K562 (cell line): ENCODE results near the gene ERAP2. TPM values are rescaled to one million over a fixed set of nuclear protein-coding genes. Genes with fewer than 3 reads are reported as not detected.

Source experiments
- ATAC-seq: fragments of 200-7000 bp; cut with Tn5 transposase; 3 replicates; pipeline ENCODE4 v1.9.1; 2020; ENCODE audit warnings: moderate library complexity
- BruUV-seq: library from RNA; stranded (reverse); fragments of 400-500 nt; replicated peaks from 2 replicates; lab custom pipeline; 2021; lab: Mats Ljungman, UMichigan
- CTCF ChIA-PET: fragments of 300-600 bp; formaldehyde crosslinking; extraction: SDS; loops from one replicate; lab custom pipeline; 2021; ENCODE audit warnings: low intra/inter-chr PET ratio; lab: Yijun Ruan, JAX
- POLR2A ChIA-PET: fragments of 300-600, 350-650 bp; sonication (Branson Sonifier 250); formaldehyde crosslinking; extraction: SDS; loops from one replicate; lab custom pipeline; 2021; ENCODE audit warnings: antibody characterized with exemption, inconsistent platforms; lab: Yijun Ruan, JAX
- DNase-seq, 4 experiments: peaks; one replicate each; pipeline versions ENCODE4 v3.0.0 to v3.0.0-alpha.2; 2011 to 2018; ENCODE audit warnings: low spot score in 3 of 4, mixed read lengths in 3 of 4; ENCODE audit errors: extremely low read depth in 1 of 4
- FAIRE-seq: peaks from 2 replicates; lab custom pipeline; 2011; peaks lifted over from hg19 to GRCh38; lab: Jason Lieb, UNC
- H2AFZ ChIP-seq: 2 replicates; pipeline ENCODE4 v1.6.0; 2011; ENCODE audit warnings: low read depth, low read length, control low read depth, inconsistent platforms
- H3K27ac ChIP-seq: fragments of 200-600 bp; 3 replicates; pipeline ENCODE4 v1.8.0; 2011; ENCODE audit warnings: low read depth, mild to moderate bottlenecking, control low read depth, inconsistent platforms, low read length, moderate library complexity, mixed read lengths; ENCODE audit errors: extremely low read depth
- H3K27me3 ChIP-seq, 2 experiments: fragments of 300-600 bp in 1 of 2; 2 replicates in 1 of 2; 3 replicates in 1 of 2; pipeline versions ENCODE4 v1.6.0 to v1.8.0; 2011; ENCODE audit warnings: inconsistent platforms in 2 of 2, low read length in 2 of 2, mild to moderate bottlenecking in 1 of 2, mixed read lengths in 1 of 2, moderate library complexity in 1 of 2; ENCODE audit not compliant: control insufficient read depth in 2 of 2, insufficient read depth in 2 of 2
- H3K36me3 ChIP-seq: fragments of 300-600 bp; 3 replicates; pipeline ENCODE4 v1.8.0; 2011; ENCODE audit warnings: mild to moderate bottlenecking, low read length, inconsistent platforms; ENCODE audit not compliant: control insufficient read depth, insufficient read depth
- H3K4me1 ChIP-seq, 2 experiments: fragments of 200-600 bp in 1 of 2; replicated peaks in 1 of 2; 2 replicates in 1 of 2; 3 replicates in 1 of 2; pipeline versions ENCODE4 v1.5.1 to v1.8.0; 2011; ENCODE audit warnings: inconsistent platforms in 2 of 2, low read length in 2 of 2, mild to moderate bottlenecking in 1 of 2, mixed read lengths in 1 of 2, moderate library complexity in 1 of 2; ENCODE audit not compliant: control insufficient read depth in 2 of 2, insufficient read depth in 2 of 2
- H3K4me2 ChIP-seq: 2 replicates; pipeline ENCODE4 v1.6.1; 2011; ENCODE audit warnings: low read length, control low read depth, inconsistent platforms, mixed read lengths; ENCODE audit not compliant: insufficient read depth
- H3K4me3 ChIP-seq: fragments of 200-600 bp; sonication (generic), shearing (Covaris generic); 2 replicates; pipeline ENCODE4 v1.5.1; 2016; ENCODE audit warnings: control low read depth, inconsistent platforms
- H3K79me2 ChIP-seq: fragments of 200-600 bp; 3 replicates; pipeline ENCODE4 v1.8.0; 2011; ENCODE audit warnings: low read length, inconsistent platforms; ENCODE audit not compliant: control insufficient read depth, insufficient read depth
- H3K9ac ChIP-seq, 2 experiments: 2 replicates each; pipeline versions ENCODE4 v1.6.0 to v1.6.1; 2011; ENCODE audit warnings: low read depth in 2 of 2, low read length in 2 of 2, control low read depth in 1 of 2, inconsistent platforms in 1 of 2, mild to moderate bottlenecking in 1 of 2, mixed read lengths in 1 of 2; ENCODE audit not compliant: insufficient read depth in 1 of 2
- H3K9me1 ChIP-seq: one replicate; pipeline ENCODE4 v1.6.0; 2011; ENCODE audit warnings: inconsistent platforms, mild to moderate bottlenecking, low read length, moderate library complexity; ENCODE audit not compliant: control insufficient read depth, insufficient read depth
- H3K9me3 ChIP-seq: replicated peaks from 2 replicates; pipeline ENCODE4 v1.5.1; 2011; ENCODE audit warnings: low read depth, low read length, inconsistent platforms; ENCODE audit not compliant: control insufficient read depth, insufficient read depth
- H4K20me1 ChIP-seq: replicated peaks from 2 replicates; pipeline ENCODE4 v1.6.1; 2011; ENCODE audit warnings: low read length, inconsistent platforms, mixed read lengths; ENCODE audit not compliant: control insufficient read depth, insufficient read depth
- ATF7 ChIP-seq: fragments of 450-650 bp; IDR thresholded peaks from 2 replicates; pipeline ENCODE4 v1.7.1; 2014; ENCODE audit warnings: mild to moderate bottlenecking, moderate library complexity
- BRF2 ChIP-seq: IDR thresholded peaks from 3 replicates; pipeline ENCODE4 v1.6.1; 2011; ENCODE audit warnings: borderline replicate concordance, mild to moderate bottlenecking; ENCODE audit not compliant: insufficient read length, insufficient read depth
- CHD1 ChIP-seq: fragments of 200-600 bp; sonication (generic); IDR thresholded peaks from one replicate; pipeline ENCODE4 v1.6.1; 2012; ENCODE audit warnings: mild to moderate bottlenecking, moderate library complexity, low read length, inconsistent platforms
- FUS ChIP-seq: fragments of 200-400 bp; formaldehyde crosslinking; optimal IDR thresholded peaks from 2 replicates; pipeline ENCODE3; 2017; ENCODE audit warnings: low read depth, low read length
- HOXB6 ChIP-seq: fragments of 250-450 bp; sonication (Bioruptor Pico); IDR thresholded peaks from 2 replicates; pipeline ENCODE4 v1.5.1; 2022; ENCODE audit warnings: mild to moderate bottlenecking, borderline replicate concordance
- MYBL2 ChIP-seq, 2 experiments: fragments of 450-650 bp in 1 of 2; sonication (generic) in 1 of 2; formaldehyde crosslinking in 1 of 2; IDR thresholded peaks; 2 replicates each; pipeline versions ENCODE4 v1.6.1 to v1.8.1; 2017 to 2022; ENCODE audit warnings: borderline replicate concordance in 1 of 2, inconsistent platforms in 1 of 2, low read depth in 1 of 2, mild to moderate bottlenecking in 1 of 2, missing genetic modification reagents in 1 of 2, moderate library complexity in 1 of 2
- RBM39 ChIP-seq: fragments of 200-400 bp; formaldehyde crosslinking; optimal IDR thresholded peaks from 2 replicates; pipeline ENCODE3; 2018; ENCODE audit warnings: low read depth, low read length
- SUPT5H ChIP-seq: fragments of 450-650 bp; IDR thresholded peaks from 2 replicates; pipeline ENCODE4 v1.6.1; 2016
- TOE1 ChIP-seq, 2 experiments: fragments of 450-650 bp in 1 of 2; sonication (generic) in 1 of 2; formaldehyde crosslinking in 1 of 2; IDR thresholded peaks; 2 replicates each; pipeline versions ENCODE4 v1.7.1 to v1.8.0; 2016 to 2022; ENCODE audit warnings: borderline replicate concordance in 2 of 2, mild to moderate bottlenecking in 2 of 2, antibody characterized with exemption in 1 of 2, inconsistent platforms in 1 of 2, low read depth in 1 of 2, missing genetic modification reagents in 1 of 2, moderate library complexity in 1 of 2
- TSC22D4 ChIP-seq: fragments of 450-650 bp; IDR thresholded peaks from 2 replicates; pipeline ENCODE4 v1.6.1; 2016; ENCODE audit warnings: missing genetic modification characterization, missing biosample characterization, control low read depth
- U2AF1 ChIP-seq: fragments of 200-400 bp; formaldehyde crosslinking; optimal IDR thresholded peaks from 2 replicates; pipeline ENCODE3; 2017; ENCODE audit warnings: mild to moderate bottlenecking, low read depth, low read length, moderate library complexity
- ZKSCAN1 ChIP-seq: fragments of 150-350 bp; IDR thresholded peaks from 2 replicates; pipeline ENCODE4 v1.6.1; 2016; ENCODE audit warnings: low read depth, low read length
- ZKSCAN8 ChIP-seq: fragments of 200-800 bp; sonication (Bioruptor generic); IDR thresholded peaks from 2 replicates; pipeline ENCODE4 v1.6.1; 2016; ENCODE audit warnings: missing genetic modification characterization, missing compliant biosample characterization
- ZNF695 ChIP-seq: fragments of 450-650 bp; formaldehyde crosslinking; IDR thresholded peaks from 2 replicates; pipeline ENCODE4 v1.4.0; 2020; ENCODE audit warnings: mild to moderate bottlenecking, moderate library complexity
- ZNF717 ChIP-seq: fragments of 250-450 bp; sonication (Bioruptor Pico); IDR thresholded peaks from 2 replicates; pipeline ENCODE4 v1.5.0; 2021
- WGBS: fragments of 100-300 bp; shearing (Covaris generic); methylation state at CpG from one replicate; pipeline ENCODE4 v1.1.6; 2016; ENCODE audit warnings: low coverage, mixed read lengths; ENCODE audit not compliant: insufficient coverage; ENCODE audit errors: missing lambda C conversion rate; 5-methylcytosine and 5-hydroxymethylcytosine counted together
- in situ Hi-C: fragments of 300-500 bp; cut with MboI; formaldehyde crosslinking; loops from 4 replicates; pipeline ENCODE4 v1.15.0; 2018; ENCODE audit warnings: inconsistent platforms, mixed read lengths
- intact Hi-C: fragments of 100-400 bp; cut with micrococcal nuclease; formaldehyde crosslinking; loops from 2 replicates; pipeline ENCODE4 v1.14.2; 2022
- polyA plus RNA-seq, 8 experiments: library from polyadenylated mRNA; depleted of rRNA in 4 of 8; stranded (reverse) in 5 of 8; unstranded in 3 of 8; fragments of >200 nt; fragmentation: Nextera tagmentation in 2 of 8; fragmentation: Illumina TruSeq in 1 of 8; extraction: Ambion mirVana in 2 of 8; extraction: Trizol in 1 of 8; gene quantifications; 2 replicates each; pipeline versions ENCODE4 v1.2.1 to v1.2.3, GENCODE V29; 2011 to 2014; ENCODE audit warnings: inconsistent platforms in 1 of 8, missing spikeins in 1 of 8
- total RNA-seq, 7 experiments: library from RNA; depleted of rRNA in 6 of 7; stranded (reverse); fragments of >200 nt in 6 of 7; fragmentation: Illumina TruSeq in 2 of 7; extraction: Trizol in 2 of 7; gene quantifications; 2 replicates each; pipeline versions ENCODE4 v1.2.1 to v1.2.3, GENCODE V29; 2011 to 2021; ENCODE audit warnings: low replicate concordance in 1 of 7
- TF ChIP-seq, protein P1 (sequence below): fragments of 450-650 bp; formaldehyde crosslinking; IDR thresholded peaks from 2 replicates; pipeline ENCODE4 v1.4.0; 2020; ENCODE audit warnings: mild to moderate bottlenecking, moderate library complexity
- TF ChIP-seq, protein P2 (sequence below): sonication (generic); formaldehyde crosslinking; IDR thresholded peaks from 2 replicates; pipeline ENCODE4 v1.8.0; 2023; ENCODE audit warnings: mild to moderate bottlenecking, missing genetic modification reagents

Gene ERAP2
- total and polyA plus RNA-seq, 9 of the 15 experiments (the other 6 are each of a cell fraction or from before 2014, with no cell fraction given), result 0.93 to 4.0 (median 2.1) TPM

GRCh38 chr5:96859375-96859774, 16.9 kb upstream of the ERAP2 start (continued):
- TF ChIP-seq, protein P1, sequence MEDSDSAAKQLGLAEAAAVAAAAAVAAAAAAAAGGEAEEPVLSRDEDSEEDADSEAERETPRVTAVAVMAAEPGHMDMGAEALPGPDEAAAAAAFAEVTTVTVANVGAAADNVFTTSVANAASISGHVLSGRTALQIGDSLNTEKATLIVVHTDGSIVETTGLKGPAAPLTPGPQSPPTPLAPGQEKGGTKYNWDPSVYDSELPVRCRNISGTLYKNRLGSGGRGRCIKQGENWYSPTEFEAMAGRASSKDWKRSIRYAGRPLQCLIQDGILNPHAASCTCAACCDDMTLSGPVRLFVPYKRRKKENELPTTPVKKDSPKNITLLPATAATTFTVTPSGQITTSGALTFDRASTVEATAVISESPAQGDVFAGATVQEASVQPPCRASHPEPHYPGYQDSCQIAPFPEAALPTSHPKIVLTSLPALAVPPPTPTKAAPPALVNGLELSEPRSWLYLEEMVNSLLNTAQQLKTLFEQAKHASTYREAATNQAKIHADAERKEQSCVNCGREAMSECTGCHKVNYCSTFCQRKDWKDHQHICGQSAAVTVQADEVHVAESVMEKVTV, result no peak
- no peak for TF ChIP-seq TSC22D4 (tag)
- TF ChIP-seq BRF2, result no peak
- no peak for TF ChIP-seq ZKSCAN1
- TF ChIP-seq ZNF695 (CRISPR knock-in tag), result no peak
- TF ChIP-seq, protein P2, sequence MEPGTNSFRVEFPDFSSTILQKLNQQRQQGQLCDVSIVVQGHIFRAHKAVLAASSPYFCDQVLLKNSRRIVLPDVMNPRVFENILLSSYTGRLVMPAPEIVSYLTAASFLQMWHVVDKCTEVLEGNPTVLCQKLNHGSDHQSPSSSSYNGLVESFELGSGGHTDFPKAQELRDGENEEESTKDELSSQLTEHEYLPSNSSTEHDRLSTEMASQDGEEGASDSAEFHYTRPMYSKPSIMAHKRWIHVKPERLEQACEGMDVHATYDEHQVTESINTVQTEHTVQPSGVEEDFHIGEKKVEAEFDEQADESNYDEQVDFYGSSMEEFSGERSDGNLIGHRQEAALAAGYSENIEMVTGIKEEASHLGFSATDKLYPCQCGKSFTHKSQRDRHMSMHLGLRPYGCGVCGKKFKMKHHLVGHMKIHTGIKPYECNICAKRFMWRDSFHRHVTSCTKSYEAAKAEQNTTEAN, result no peak

- in situ Hi-C loops, result no loop called here
- CTCF ChIA-PET, result no interaction called here
- ATAC-seq, result no peak
Observed at GRCh38 chr5:96861076-96861475, 15.2 kb upstream of the ERAP2 start.

More at GRCh38 chr5:96861076-96861475, 15.2 kb upstream of the ERAP2 start:
- Histone ChIP-seq H3K4me3 (no peak overlapping the region), H3K9ac (no peak overlapping the region), H3K9me3 (no peaks in the 10 kb centered on the region), H3K27me3 (no peaks in the 10 kb centered on the region), H3K36me3 (no peaks in the 10 kb centered on the region), H4K20me1 (no peaks in the 10 kb centered on the region), H3K9me1 (no peaks in the 10 kb centered on the region), H3K4me2 (no peak overlapping the region), H2AFZ (no peak overlapping the region), H3K27ac (no peak overlapping the region), H3K4me1 (no peaks in the 10 kb centered on the region; a peak in 1 of 5 replicates), H3K79me2 (no peaks in the 10 kb centered on the region)
- WGBS, result 13% methylated on average over 2 of the region's 2 CpGs
- POLR2A ChIA-PET, result interaction anchor here (0.6 kb wide), 1 partner anchor 228 kb away, joined by 3 read pairs; no protein-coding TSS in a partner anchor
- intact Hi-C loops, result loop anchor here (5.0 kb wide), 2 partner anchors 109 to 249 kb away; no protein-coding TSS in a partner anchor
- FAIRE-seq, result no peak
- TF ChIP-seq U2AF1 (no peak), TOE1 (IDR thresholded peaks at IDR 0.05; ENCODE audit: borderline replicate concordance) (no peak), TOE1 (CRISPR knock-in tag; IDR thresholded peaks at IDR 0.05; ENCODE audit: borderline replicate concordance, low read depth) (no peak), FUS (no peak), CHD1 (no peak), ZNF717 (CRISPR knock-in tag) (no peak), MYBL2 (IDR thresholded peaks at IDR 0.05; ENCODE audit: low read depth) (no peak), MYBL2 (CRISPR knock-in tag; IDR thresholded peaks at IDR 0.05; ENCODE audit: borderline replicate concordance) (no peak), ATF7 (no peak), RBM39 (no peak), ZNF695 (CRISPR knock-in tag) (no peak), SUPT5H (no peak), HOXB6 (CRISPR knock-in tag) (no peak), ZKSCAN8 (CRISPR knock-in tag) (no peak)
- DNase-seq, result no peak
- BruUV-seq, result no TSS peak
